ENCODE measurements around the gene ULBP2.

The ULBP2 gene, protein sequence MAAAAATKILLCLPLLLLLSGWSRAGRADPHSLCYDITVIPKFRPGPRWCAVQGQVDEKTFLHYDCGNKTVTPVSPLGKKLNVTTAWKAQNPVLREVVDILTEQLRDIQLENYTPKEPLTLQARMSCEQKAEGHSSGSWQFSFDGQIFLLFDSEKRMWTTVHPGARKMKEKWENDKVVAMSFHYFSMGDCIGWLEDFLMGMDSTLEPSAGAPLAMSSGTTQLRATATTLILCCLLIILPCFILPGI

GRCh38 chr6:149941583-149942460 lies at the start of gene ULBP2:
TSS of gene ULBP2 (plus strand) at chr6:149942014. CDS start at chr6:149942073, 59 bp downstream.
- peak; percentile 85 for DNase-seq
- peak; percentile 92 for ATAC-seq

- ATAC-seq (no peak), DNase-seq (no peak)
These were observed 46.7 kb upstream of the ULBP2 start for GRCh38 chr6:149895048-149895590.

DNA sequence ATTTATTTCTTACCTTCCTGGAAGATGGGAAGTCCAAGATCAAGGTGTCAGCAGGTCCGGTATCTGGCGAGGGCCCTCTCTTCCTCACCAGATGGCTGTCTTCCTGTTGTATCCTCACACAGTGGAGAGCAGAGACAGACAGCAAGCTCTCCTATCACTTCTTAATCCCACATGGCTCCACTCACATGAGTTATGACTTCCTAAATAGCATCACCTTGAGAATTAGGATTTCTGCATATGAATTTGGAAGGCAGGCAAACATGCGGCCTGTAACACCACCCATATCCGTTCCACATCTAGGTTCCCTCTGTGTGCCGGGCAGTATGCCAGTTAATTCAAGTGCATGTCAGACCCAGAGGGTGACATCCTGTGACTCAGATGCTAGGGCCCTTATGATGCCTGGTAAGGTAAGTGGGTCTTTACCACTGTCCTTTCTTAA lies 46.0 kb upstream of the ULBP2 start:
- peak; percentile 22 for DNase-seq

GRCh38 chr6:149896491-149896890 lies 45.3 kb upstream of the ULBP2 start:
- DNase-seq (no peak), ATAC-seq (peak; percentile 31)

More for the DNA sequence above, 46.0 kb upstream of the ULBP2 start:
- ATAC-seq, result peak; percentile 70

DNA sequence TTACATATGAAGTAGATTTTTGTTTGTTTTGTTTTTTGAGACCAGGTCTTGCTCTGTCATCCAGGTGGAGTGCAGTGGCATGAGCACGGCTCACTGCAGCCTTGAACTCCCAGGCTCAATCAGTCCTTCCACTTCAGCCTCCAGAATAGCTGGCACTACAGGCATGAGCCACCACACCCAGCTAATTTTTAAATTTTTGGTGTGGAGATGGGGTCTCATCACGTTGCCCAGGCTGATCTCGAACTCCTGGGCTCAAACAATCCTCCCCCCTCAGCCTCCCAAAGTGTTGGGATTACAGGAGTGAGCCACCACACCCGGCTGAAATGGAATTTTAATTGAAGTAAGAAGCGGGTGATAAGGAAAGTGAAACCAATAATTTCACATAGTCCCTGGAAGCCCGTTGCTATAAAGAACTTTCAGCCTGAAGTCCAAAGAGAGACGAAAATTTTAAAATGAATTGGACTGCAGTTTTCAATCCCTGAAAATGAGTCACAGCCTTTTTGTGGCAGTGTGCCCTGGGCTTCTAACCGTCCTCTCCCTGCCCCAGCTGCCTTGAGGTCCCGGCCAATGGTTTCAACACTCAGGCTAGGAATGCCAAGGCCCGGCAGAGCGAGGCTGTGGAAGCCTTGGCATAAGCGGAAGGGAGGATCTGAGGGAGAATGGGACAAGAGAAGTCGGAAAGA lies 44.7 kb upstream of the ULBP2 start:
- ATAC-seq (no peak), DNase-seq (no peak)

- DNase-seq (no peak), ATAC-seq (no peak)
These were observed 43.7 kb upstream of the ULBP2 start, which contains the start of gene RAET1E for GRCh38 chr6:149897855-149898744. TSS of gene RAET1E (minus strand) at chr6:149898113. CDS start at chr6:149890901, 7,212 bp downstream.

- DNase-seq, result no peak
- no peak for ATAC-seq
These were observed 42.8 kb upstream of the ULBP2 start for GRCh38 chr6:149898966-149899365.

- ATAC-seq (no peak), DNase-seq (no peak)
These were observed 42.3 kb upstream of the ULBP2 start for GRCh38 chr6:149899486-149899885.

GRCh38 chr6:149899926-149900619 lies 41.7 kb upstream of the ULBP2 start:
- ATAC-seq, result no peak

GRCh38 chr6:149900620-149901443 lies 41.0 kb upstream of the ULBP2 start:
- ATAC-seq (no peak), DNase-seq (no peak)

More at GRCh38 chr6:149899926-149900619, 41.7 kb upstream of the ULBP2 start:
- no peak for DNase-seq

DNA sequence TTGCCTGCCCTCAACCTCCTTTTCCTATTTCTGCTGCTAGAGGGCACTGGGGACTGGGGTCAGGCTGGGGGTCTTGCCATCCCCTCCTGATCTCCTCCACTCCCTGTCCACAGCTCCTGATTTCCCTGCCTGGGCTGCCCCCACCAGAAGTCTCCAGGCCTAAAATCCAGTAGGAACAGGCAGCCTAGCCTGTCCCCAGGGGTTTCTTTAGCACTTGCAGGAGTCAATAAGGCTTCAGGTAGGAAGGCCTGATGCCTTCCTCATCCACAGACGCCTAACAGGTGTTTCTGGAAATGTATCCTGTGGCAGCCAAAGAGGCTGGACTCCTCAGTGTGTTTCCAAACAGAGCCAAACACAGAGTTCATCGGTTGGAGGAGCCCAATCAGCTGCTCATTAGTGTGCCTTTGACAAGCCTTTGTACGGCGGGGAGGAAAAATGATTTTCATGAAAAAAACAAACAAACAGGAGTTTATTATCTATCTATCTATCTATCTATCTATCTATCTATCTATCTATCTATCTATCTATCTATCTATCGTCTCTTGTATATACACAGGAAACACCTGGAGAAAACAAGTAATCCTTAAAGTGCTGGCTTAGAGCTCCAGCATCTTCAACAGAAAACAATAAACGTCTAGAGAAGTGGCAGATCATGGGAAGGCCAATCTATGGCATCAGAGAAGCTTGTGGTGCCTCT lies 40.2 kb upstream of the ULBP2 start:
- DNase-seq (no peak), ATAC-seq (no peak)

DNA sequence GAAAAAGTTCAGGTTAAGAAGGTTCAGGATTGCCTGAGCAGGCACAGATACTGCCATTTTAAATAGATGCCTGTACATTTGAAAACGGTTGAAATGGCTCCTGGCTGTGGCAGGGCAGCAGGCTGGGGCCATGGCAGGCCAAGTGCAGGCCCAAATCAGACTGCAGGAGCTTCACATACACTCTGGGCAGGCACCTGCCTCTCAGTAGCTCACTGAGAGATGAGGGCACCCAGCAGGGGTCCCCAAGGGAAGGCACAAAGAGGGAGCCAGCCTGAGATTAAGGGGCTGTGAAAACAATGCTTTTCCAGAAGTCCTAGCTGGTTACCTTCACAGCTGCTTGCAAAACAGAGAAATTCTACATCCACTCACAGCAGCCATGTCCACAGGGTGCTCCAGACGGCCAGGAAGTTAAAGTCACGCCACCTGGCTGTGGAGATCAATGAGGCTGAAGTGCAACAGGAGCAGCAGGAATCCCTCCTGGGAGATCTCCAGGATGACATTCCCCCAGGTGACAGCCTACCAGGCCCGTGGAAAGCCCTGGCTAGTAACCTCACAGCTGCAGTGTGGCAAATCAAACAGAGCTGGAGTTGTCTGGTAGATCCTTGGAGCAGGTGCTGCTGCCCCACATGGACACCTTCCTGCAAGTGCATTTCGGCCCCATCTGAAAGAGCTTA lies 37.7 kb upstream of the ULBP2 start:
- DNase-seq, result no peak
- no peak for ATAC-seq

DNA sequence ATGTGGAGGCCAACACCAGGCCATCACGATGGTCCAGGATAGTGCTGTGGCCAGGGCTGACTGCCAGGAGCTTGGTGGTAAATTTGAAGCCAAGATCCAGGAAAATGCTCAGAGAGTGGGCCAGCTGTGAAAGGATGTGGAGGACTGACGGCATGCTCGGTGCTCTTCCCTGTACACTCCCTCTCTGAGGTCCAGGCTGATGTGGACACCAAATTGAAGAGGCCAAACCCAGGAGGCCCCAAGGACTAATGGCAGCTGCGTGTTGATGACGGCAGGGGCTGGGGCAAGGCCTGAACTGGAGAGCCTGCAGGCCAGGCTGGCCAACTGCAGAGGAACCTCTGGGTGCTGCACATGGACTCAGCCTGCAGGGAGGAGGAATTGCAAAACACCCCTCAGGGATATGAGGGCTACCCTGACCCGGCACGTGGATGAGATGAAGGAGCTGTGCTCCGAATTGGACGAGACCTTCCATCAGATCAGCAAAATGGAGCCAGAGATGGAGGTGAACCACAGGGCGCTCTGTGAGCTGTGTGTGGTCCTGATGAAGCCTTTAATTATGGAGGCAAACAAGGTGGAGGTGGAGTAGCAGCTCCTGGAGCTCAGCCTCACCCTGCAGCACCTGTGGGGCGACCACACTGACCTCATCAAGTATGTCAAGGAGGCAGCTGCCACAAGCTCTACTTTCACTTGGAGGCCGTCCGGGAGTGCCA lies 37.0 kb upstream of the ULBP2 start:
- ATAC-seq (no peak), DNase-seq (no peak)

DNA sequence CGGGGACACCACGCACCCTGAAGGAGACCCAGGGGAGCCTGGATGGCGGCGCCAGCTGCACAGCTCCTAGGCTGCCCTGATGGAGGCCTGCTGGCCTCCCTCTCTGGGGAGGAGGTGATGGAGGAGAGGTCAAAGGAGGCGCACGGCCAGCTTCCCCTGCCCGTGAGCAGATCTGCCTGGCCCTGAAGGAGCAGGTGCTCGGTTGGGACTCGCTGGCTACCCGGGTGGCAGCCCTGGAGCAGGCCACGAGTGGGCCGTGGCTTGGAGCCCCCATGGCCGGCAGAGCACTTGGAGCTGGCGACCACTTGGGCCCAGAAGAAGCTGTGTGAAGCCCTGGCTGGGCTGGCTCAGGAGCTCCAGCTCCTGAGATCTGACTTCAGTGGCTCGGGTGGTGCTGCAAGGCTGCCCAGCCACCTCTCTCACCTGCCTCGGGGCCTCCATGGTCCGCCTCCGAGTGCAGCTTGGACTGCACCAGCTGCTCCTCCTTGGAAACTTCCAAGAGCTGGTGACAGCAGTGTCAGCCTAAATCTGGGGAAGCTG lies 36.4 kb upstream of the ULBP2 start:
- ATAC-seq (peak; percentile 46), DNase-seq (no peak)

DNA sequence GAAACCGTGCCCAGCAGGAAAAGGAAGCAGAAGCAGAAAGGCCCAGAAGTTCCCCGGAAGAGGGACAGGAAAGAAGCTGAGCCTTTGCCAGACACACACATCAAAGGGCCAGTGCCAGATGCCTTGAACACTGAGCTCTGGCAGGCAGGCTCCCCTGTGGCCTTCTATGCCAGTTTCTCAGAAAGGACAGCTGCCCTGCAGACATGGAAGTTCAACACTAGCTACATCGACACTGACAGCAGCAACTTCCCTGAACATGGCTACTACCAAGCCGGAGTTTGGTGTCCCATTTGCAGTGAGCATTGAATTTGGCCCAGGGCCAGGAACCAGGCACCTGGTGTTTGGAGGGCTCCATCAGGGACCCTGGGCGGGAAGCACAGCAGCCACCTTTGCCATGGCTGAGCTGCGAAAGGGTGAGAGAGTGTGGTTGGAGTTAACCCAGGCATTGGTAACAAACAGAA lies 35.9 kb upstream of the ULBP2 start:
- DNase-seq, result no peak
- ATAC-seq, result no peak

DNA sequence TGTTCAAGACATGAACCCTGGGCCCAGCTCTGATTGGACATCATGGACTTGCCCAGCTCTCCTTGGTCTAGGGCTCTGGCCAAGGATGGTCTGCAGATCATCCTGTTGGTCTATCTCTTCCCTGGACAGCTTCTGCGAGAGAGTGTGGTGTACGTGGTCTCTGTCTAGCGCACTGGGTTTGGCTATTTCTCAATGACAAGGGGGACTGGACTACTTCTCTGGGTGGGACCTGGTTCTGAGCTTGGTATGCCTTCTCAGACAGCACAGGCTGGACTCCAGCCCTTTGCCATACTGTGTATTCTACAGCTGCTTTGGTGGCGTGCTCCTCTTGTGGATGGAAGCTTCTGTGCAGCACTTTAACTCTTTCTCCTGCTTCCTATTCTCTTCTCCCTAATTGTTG lies 35.4 kb upstream of the ULBP2 start:
- DNase-seq (no peak), ATAC-seq (no peak)

- DNase-seq (no peak), ATAC-seq (no peak)
These were observed 34.5 kb upstream of the ULBP2 start for GRCh38 chr6:149907317-149907716.

Measured in stimulated activated naive CD8-positive, alpha-beta T cell treated with anti-CD3 and anti-CD28 coated beads, Interleukin-15, Interleukin-2, amounts not matched to agents 100 U/mL and 50 U/mL, for 24 hours (primary cell).